Neural cell (in vitro differentiated cells): Measurements from ENCODE around the gene RASAL3.

Source experiments
- EP300 ChIP-seq: fragments of 450-650 bp; conservative IDR thresholded peaks from 2 replicates; pipeline ENCODE4 v1.6.1; 2014; ENCODE audit warnings: antibody characterized with exemption, mild to moderate bottlenecking, moderate library complexity; ENCODE audit not compliant: poor library complexity, severe bottlenecking
- EZH2 ChIP-seq: fragments of 200-600, 300-800 bp; shearing (Covaris generic), sonication (generic); IDR thresholded peaks from 2 replicates; pipeline ENCODE4 v1.6.1; 2014; ENCODE audit warnings: antibody characterized with exemption, low read length, borderline replicate concordance, mild to moderate bottlenecking; ENCODE audit not compliant: insufficient read depth, poor library complexity, severe bottlenecking
- POLR2AphosphoS5 ChIP-seq: IDR thresholded peaks from 2 replicates; pipeline ENCODE4 v1.6.1; 2012
- SMC3 ChIP-seq: fragments of 450-650 bp; conservative IDR thresholded peaks from 2 replicates; pipeline ENCODE4 v1.6.1; 2014; ENCODE audit warnings: antibody characterized with exemption, mild to moderate bottlenecking, moderate library complexity; ENCODE audit not compliant: poor library complexity
- TAF1 ChIP-seq: IDR thresholded peaks from 2 replicates; pipeline ENCODE4 v1.6.1; 2012; ENCODE audit warnings: low read depth
- TF ChIP-seq, protein P1 (sequence below): IDR thresholded peaks from 2 replicates; pipeline ENCODE4 v1.6.1; 2012; ENCODE audit warnings: borderline replicate concordance
- TF ChIP-seq, protein P2 (sequence below): fragments of 450-650 bp; IDR thresholded peaks from 2 replicates; pipeline ENCODE4 v1.5.1; 2014; ENCODE audit warnings: antibody characterized with exemption, mild to moderate bottlenecking, moderate library complexity; ENCODE audit not compliant: poor library complexity, severe bottlenecking

DNA sequence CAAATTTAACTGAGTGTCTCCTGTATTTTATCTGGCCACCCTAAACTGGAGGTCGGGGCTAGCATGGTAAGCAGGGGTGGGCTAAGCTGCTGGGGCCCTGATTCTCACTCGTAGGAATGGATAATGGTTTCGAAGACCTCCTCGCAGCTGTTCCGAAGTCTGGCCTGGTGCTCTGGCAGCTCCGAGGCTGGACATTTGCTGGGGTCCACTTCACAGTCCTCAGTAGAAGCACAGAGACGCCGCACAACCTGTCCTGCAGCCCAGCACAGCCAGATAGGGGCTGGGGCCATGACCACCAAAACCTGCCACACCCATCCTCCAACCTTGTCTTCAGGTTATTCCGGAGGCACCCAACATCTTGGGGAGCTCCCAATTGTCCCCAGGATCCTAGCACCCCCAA, 8.3 kb downstream of the RASAL3 start:
- TF ChIP-seq, protein P1, sequence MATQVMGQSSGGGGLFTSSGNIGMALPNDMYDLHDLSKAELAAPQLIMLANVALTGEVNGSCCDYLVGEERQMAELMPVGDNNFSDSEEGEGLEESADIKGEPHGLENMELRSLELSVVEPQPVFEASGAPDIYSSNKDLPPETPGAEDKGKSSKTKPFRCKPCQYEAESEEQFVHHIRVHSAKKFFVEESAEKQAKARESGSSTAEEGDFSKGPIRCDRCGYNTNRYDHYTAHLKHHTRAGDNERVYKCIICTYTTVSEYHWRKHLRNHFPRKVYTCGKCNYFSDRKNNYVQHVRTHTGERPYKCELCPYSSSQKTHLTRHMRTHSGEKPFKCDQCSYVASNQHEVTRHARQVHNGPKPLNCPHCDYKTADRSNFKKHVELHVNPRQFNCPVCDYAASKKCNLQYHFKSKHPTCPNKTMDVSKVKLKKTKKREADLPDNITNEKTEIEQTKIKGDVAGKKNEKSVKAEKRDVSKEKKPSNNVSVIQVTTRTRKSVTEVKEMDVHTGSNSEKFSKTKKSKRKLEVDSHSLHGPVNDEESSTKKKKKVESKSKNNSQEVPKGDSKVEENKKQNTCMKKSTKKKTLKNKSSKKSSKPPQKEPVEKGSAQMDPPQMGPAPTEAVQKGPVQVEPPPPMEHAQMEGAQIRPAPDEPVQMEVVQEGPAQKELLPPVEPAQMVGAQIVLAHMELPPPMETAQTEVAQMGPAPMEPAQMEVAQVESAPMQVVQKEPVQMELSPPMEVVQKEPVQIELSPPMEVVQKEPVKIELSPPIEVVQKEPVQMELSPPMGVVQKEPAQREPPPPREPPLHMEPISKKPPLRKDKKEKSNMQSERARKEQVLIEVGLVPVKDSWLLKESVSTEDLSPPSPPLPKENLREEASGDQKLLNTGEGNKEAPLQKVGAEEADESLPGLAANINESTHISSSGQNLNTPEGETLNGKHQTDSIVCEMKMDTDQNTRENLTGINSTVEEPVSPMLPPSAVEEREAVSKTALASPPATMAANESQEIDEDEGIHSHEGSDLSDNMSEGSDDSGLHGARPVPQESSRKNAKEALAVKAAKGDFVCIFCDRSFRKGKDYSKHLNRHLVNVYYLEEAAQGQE, result no peak
- TF ChIP-seq EP300 (no peak), SMC3 (no peak), EZH2 (no peak), POLR2AphosphoS5 (no peak), TAF1 (no peak)
- TF ChIP-seq, protein P2, sequence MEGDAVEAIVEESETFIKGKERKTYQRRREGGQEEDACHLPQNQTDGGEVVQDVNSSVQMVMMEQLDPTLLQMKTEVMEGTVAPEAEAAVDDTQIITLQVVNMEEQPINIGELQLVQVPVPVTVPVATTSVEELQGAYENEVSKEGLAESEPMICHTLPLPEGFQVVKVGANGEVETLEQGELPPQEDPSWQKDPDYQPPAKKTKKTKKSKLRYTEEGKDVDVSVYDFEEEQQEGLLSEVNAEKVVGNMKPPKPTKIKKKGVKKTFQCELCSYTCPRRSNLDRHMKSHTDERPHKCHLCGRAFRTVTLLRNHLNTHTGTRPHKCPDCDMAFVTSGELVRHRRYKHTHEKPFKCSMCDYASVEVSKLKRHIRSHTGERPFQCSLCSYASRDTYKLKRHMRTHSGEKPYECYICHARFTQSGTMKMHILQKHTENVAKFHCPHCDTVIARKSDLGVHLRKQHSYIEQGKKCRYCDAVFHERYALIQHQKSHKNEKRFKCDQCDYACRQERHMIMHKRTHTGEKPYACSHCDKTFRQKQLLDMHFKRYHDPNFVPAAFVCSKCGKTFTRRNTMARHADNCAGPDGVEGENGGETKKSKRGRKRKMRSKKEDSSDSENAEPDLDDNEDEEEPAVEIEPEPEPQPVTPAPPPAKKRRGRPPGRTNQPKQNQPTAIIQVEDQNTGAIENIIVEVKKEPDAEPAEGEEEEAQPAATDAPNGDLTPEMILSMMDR, result no peak
